Stimulated activated CD4-positive, alpha-beta T cell treated with anti-CD3 and anti-CD28 coated beads, Interleukin-2, amount 100 ng/mL, for 48 hours (primary cell): ENCODE results near the gene LONP1.
"Not testable (repeated sequence)": the region's sequence is repeated elsewhere in the genome, so short reads cannot be mapped to it uniquely, and the experiment has no call there.

ENCODE experiments used
- DNase-seq, 2 donors: peaks; one replicate each; pipeline ENCODE4 v3.0.0-alpha.2; 2020

Gene LONP1

GRCh38 chr19:5719961-5720790 is at the start of gene LONP1, which contains the start of gene CATSPERD:
Gene LONP1, minus strand, starts transcription at chr19:5720146. Its CDS starts 14 bp downstream, at chr19:5720132.
Gene CATSPERD, plus strand, starts transcription at chr19:5720637. Its CDS starts 101 bp downstream, at chr19:5720738.
- peak; percentile 97 to 98 for DNase-seq

GRCh38 chr19:5767949-5768348 is 48.0 kb upstream of the LONP1 start:
- DNase-seq: no peak

- DNase-seq: no peak
These were observed 45.3 kb upstream of the LONP1 start for GRCh38 chr19:5765220-5765619.

GRCh38 chr19:5762608-5763217 is 42.8 kb upstream of the LONP1 start:
- DNase-seq: no peak

GRCh38 chr19:5753743-5754142 is 33.8 kb upstream of the LONP1 start:
- DNase-seq: no peak

GRCh38 chr19:5751709-5752108 is 31.8 kb upstream of the LONP1 start:
- DNase-seq: no peak

- DNase-seq: no peak
These were observed 29.6 kb upstream of the LONP1 start for GRCh38 chr19:5749505-5749904.

GRCh38 chr19:5748920-5749319 is 29.0 kb upstream of the LONP1 start:
- not testable (repeated sequence) for DNase-seq

GRCh38 chr19:5744999-5745398 is 25.1 kb upstream of the LONP1 start:
- DNase-seq: not testable (repeated sequence)

- DNase-seq: no peak
These were observed 23.7 kb upstream of the LONP1 start for GRCh38 chr19:5743630-5744029.

GRCh38 chr19:5742051-5742450 is 22.1 kb upstream of the LONP1 start:
- DNase-seq: no peak

GRCh38 chr19:5738423-5738822 is 18.5 kb upstream of the LONP1 start:
- DNase-seq: no peak

GRCh38 chr19:5733172-5733571 is 13.2 kb upstream of the LONP1 start:
- DNase-seq: not testable (repeated sequence)

GRCh38 chr19:5727453-5728050 is 7.6 kb upstream of the LONP1 start:
- no peak for DNase-seq

- DNase-seq: peak in 1 of 2 donors; percentile 30
These were observed 529 bp downstream of the LONP1 start for GRCh38 chr19:5719274-5719960.

- DNase-seq: peak; percentile 40 to 57
These were observed 1.2 kb downstream of the LONP1 start for GRCh38 chr19:5718579-5719273.

- DNase-seq: peak; percentile 47 to 54
These were observed 1.8 kb downstream of the LONP1 start for GRCh38 chr19:5718037-5718578.

GRCh38 chr19:5717215-5717935 is 2.6 kb downstream of the LONP1 start:
- DNase-seq: no peak

GRCh38 chr19:5714816-5715215 is 5.1 kb downstream of the LONP1 start:
- DNase-seq: no peak

- DNase-seq: no peak
These were observed 6.7 kb downstream of the LONP1 start for GRCh38 chr19:5713228-5713627.

- DNase-seq: no peak
These were observed 8.2 kb downstream of the LONP1 start for GRCh38 chr19:5711713-5712161.
